GM12878 (cell line): Measurements from ENCODE around the gene NBDY.

Experiments used
- BACH1 ChIP-seq: fragments of 450-650 bp; IDR thresholded peaks from 2 replicates; pipeline ENCODE4 v1.6.1; 2017; ENCODE audit warnings: mild to moderate bottlenecking, borderline replicate concordance
- CREB1 ChIP-seq: IDR thresholded peaks from 2 replicates; pipeline ENCODE4 v1.6.1; 2012; ENCODE audit warnings: low read depth, mild to moderate bottlenecking, inconsistent platforms
- CTCF ChIP-seq, 3 experiments: IDR thresholded peaks in 2 of 3; conservative IDR thresholded peaks in 1 of 3; 2 replicates each; pipeline ENCODE4 v1.5.1; 2011; ENCODE audit warnings: low read depth in 3 of 3, low read length in 3 of 3, mild to moderate bottlenecking in 3 of 3, control low read depth in 2 of 3, moderate library complexity in 2 of 3, inconsistent platforms in 1 of 3, mixed read lengths in 1 of 3; ENCODE audit not compliant: control insufficient read depth in 2 of 3, insufficient read depth in 1 of 3; ENCODE audit errors: extremely low read depth in 1 of 3
- GABPA ChIP-seq: IDR thresholded peaks from 2 replicates; pipeline ENCODE4 v1.6.1; 2014; ENCODE audit warnings: antibody characterized with exemption, low read depth, mild to moderate bottlenecking, inconsistent platforms
- HCFC1 ChIP-seq: fragments of 150-350 bp; IDR thresholded peaks from 2 replicates; pipeline ENCODE4 v1.6.1; 2014; ENCODE audit warnings: low read length
- NKRF ChIP-seq: fragments of 450-650 bp; conservative IDR thresholded peaks from 2 replicates; pipeline ENCODE4 v1.6.1; 2017; ENCODE audit warnings: mild to moderate bottlenecking, moderate library complexity
- POLR2AphosphoS5 ChIP-seq: IDR thresholded peaks from 2 replicates; pipeline ENCODE4 v1.6.1; 2011; ENCODE audit warnings: mild to moderate bottlenecking, low read length, inconsistent platforms
- RAD21 ChIP-seq: IDR thresholded peaks from 2 replicates; pipeline ENCODE4 v1.6.1; 2011; ENCODE audit warnings: mild to moderate bottlenecking, low read depth, low read length, moderate library complexity; ENCODE audit not compliant: insufficient read depth
- SIN3A ChIP-seq: IDR thresholded peaks from 2 replicates; pipeline ENCODE4 v1.6.1; 2012; ENCODE audit warnings: low read depth, low read length, improper control_type of control experiment
- TCF12 ChIP-seq: IDR thresholded peaks from 2 replicates; pipeline ENCODE4 v1.6.1; 2011; ENCODE audit warnings: low read depth, mild to moderate bottlenecking, low read length
- TCF3 ChIP-seq: IDR thresholded peaks from 2 replicates; pipeline ENCODE4 v1.6.1; 2012; ENCODE audit warnings: low read depth, mild to moderate bottlenecking, low read length, borderline replicate concordance; ENCODE audit not compliant: insufficient read depth
- TF ChIP-seq, protein P1 (sequence below): IDR thresholded peaks from 2 replicates; pipeline ENCODE4 v1.6.1; 2012; ENCODE audit warnings: mild to moderate bottlenecking, low read depth, low read length
- TF ChIP-seq, protein P2 (sequence below): IDR thresholded peaks from 2 replicates; pipeline ENCODE4 v1.6.1; 2011; ENCODE audit warnings: borderline replicate concordance, low read depth, mild to moderate bottlenecking, moderate library complexity, mixed read lengths, low read length; ENCODE audit not compliant: insufficient read depth; ENCODE audit errors: extremely low read length

GRCh38 chrX:56800307-56800706 is 71.3 kb downstream of the NBDY start:
- no peak for TF ChIP-seq CTCF (IDR thresholded peaks at IDR 0.05 in 2 of 3, conservative IDR thresholded peaks at IDR 0.05 in 1 of 3; ENCODE audit: control insufficient read depth in 2 of 3, extremely low read depth in 1 of 3, insufficient read depth in 1 of 3, low read depth in 3 of 3, low read length in 3 of 3)
- no peak for TF ChIP-seq GABPA
- TF ChIP-seq CREB1, result no peak
- TF ChIP-seq, protein P1, sequence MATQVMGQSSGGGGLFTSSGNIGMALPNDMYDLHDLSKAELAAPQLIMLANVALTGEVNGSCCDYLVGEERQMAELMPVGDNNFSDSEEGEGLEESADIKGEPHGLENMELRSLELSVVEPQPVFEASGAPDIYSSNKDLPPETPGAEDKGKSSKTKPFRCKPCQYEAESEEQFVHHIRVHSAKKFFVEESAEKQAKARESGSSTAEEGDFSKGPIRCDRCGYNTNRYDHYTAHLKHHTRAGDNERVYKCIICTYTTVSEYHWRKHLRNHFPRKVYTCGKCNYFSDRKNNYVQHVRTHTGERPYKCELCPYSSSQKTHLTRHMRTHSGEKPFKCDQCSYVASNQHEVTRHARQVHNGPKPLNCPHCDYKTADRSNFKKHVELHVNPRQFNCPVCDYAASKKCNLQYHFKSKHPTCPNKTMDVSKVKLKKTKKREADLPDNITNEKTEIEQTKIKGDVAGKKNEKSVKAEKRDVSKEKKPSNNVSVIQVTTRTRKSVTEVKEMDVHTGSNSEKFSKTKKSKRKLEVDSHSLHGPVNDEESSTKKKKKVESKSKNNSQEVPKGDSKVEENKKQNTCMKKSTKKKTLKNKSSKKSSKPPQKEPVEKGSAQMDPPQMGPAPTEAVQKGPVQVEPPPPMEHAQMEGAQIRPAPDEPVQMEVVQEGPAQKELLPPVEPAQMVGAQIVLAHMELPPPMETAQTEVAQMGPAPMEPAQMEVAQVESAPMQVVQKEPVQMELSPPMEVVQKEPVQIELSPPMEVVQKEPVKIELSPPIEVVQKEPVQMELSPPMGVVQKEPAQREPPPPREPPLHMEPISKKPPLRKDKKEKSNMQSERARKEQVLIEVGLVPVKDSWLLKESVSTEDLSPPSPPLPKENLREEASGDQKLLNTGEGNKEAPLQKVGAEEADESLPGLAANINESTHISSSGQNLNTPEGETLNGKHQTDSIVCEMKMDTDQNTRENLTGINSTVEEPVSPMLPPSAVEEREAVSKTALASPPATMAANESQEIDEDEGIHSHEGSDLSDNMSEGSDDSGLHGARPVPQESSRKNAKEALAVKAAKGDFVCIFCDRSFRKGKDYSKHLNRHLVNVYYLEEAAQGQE, result no peak
- TF ChIP-seq, protein P2, sequence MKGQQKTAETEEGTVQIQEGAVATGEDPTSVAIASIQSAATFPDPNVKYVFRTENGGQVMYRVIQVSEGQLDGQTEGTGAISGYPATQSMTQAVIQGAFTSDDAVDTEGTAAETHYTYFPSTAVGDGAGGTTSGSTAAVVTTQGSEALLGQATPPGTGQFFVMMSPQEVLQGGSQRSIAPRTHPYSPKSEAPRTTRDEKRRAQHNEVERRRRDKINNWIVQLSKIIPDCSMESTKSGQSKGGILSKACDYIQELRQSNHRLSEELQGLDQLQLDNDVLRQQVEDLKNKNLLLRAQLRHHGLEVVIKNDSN, result no peak
- no peak for TF ChIP-seq POLR2AphosphoS5
- no peak for TF ChIP-seq TCF3
- TF ChIP-seq NKRF, result no peak
- TF ChIP-seq SIN3A, result no peak
- TF ChIP-seq RAD21, result no peak
- TF ChIP-seq HCFC1, result no peak
- TF ChIP-seq TCF12, result no peak
- TF ChIP-seq BACH1, result no peak
